ENCODE results near the gene SMCHD1. TPM values are rescaled to one million over a fixed set of nuclear protein-coding genes. Genes with fewer than 3 reads are reported as not detected.
A peak's percentile ranks its signal among the peaks of the same experiment; 100 is the strongest.

SMCHD1 gene
- total and polyA plus RNA-seq, 10 of the 15 experiments (the other 5 are each of a cell fraction or from before 2014, with no cell fraction given) = 6.0 to 110 (median 48.0) TPM

- ChIA-PET CTCF (interaction anchor here (0.8 to 0.9 kb wide), 2 partner anchors 8 to 477 kb away, joined by 3 read pairs; no protein-coding TSS in a partner anchor), RAD21 (ENCODE audit: unreplicated experiment) (interaction anchor here (1.2 to 1.3 kb wide), 2 partner anchors 9 to 22 kb away, joined by 3 to 5 read pairs; no protein-coding TSS in a partner anchor), POLR2A (no interaction called here), SMC1A (ENCODE audit: uncharacterized antibody, unreplicated experiment) (interaction anchor here (0.9 to 1.7 kb wide), 5 partner anchors 9 to 22 kb away, joined by 3 to 7 read pairs (median 5); no protein-coding TSS in a partner anchor)
- Histone ChIP-seq H3K9me3 (replicated peaks; ENCODE audit: control insufficient read depth, insufficient read depth, low read length) (no peaks in the 10 kb centered on the region), H3K36me3 (ENCODE audit: control insufficient read depth in 2 of 2, insufficient read depth in 2 of 2, low read length in 1 of 2) (no peaks in the 10 kb centered on the region), H3K4me3 (no peak overlapping the region), H3K4me2 (ENCODE audit: control insufficient read depth, insufficient read depth) (no peak overlapping the region), H3K27me3 (replicated peaks in 1 of 2; ENCODE audit: control insufficient read depth in 2 of 2, insufficient read depth in 2 of 2, low read length in 1 of 2) (no peaks in the 10 kb centered on the region), H3K9ac (ENCODE audit: control insufficient read depth, insufficient read depth, low read length) (no peak overlapping the region), H3K4me1 (ENCODE audit: control insufficient read depth, insufficient read depth, low read length) (no peaks in the 10 kb centered on the region), H2AFZ (ENCODE audit: control insufficient read depth, low read depth, low read length) (no peak overlapping the region), H3K27ac (ENCODE audit: control insufficient read depth, insufficient read depth) (no peak overlapping the region), H4K20me1 (ENCODE audit: control insufficient read depth, insufficient read depth) (no peaks in the 10 kb centered on the region), H3K79me2 (ENCODE audit: control insufficient read depth, insufficient read depth, low read length) (no peaks in the 10 kb centered on the region)
- DNase-seq (ENCODE audit: low read depth, low spot score) (no peak), ATAC-seq (peak; percentile 69), FAIRE-seq (no peak)
- intact Hi-C loops (cut with micrococcal nuclease; ENCODE audit: unreplicated experiment) = no loop called here
- WGBS (ENCODE audit: insufficient coverage, insufficient replicate concordance, low lambda C conversion rate, missing lambda C conversion rate) = 89% methylated on average over 1 of the region's 1 CpG
- TF ChIP-seq CREB1 (IDR thresholded peaks at IDR 0.05; ENCODE audit: low read depth) (peak; percentile 55; the same call in 1 of the 2 replicates), CREM (IDR thresholded peaks at IDR 0.05; ENCODE audit: low read depth) (no peak), MXI1 (IDR thresholded peaks at IDR 0.05; ENCODE audit: low read depth, low read length) (no peak), YBX1 (IDR thresholded peaks at IDR 0.05) (no peak), JUNB (IDR thresholded peaks at IDR 0.05) (0 out of 2 replicates have a peak, but pooled peaks have one; percentile 23)
- in situ Hi-C loops (cut with MboI) = no loop called here
- BruUV-seq (replicated peaks) = no TSS peak
These were observed 27.7 kb upstream of the SMCHD1 start for GRCh38 chr18:2627821-2628276.

- 65% methylated on average over 2 of the region's 2 CpGs for WGBS (ENCODE audit: insufficient coverage, insufficient replicate concordance, low lambda C conversion rate, missing lambda C conversion rate)
- H3K9ac ChIP-seq (ENCODE audit: control insufficient read depth, insufficient read depth, low read length) = no peak overlapping the region
- POLR2A ChIA-PET = no interaction called here
- DNase-seq (ENCODE audit: low read depth, low spot score) = no peak
- H3K36me3 ChIP-seq (ENCODE audit: control insufficient read depth in 2 of 2, insufficient read depth in 2 of 2, low read length in 1 of 2) = no peaks in the 10 kb centered on the region
- H2AFZ ChIP-seq (ENCODE audit: control insufficient read depth, low read depth, low read length) = no peak overlapping the region
- H3K4me2 ChIP-seq (ENCODE audit: control insufficient read depth, insufficient read depth) = no peak overlapping the region
- TF ChIP-seq HDGF (IDR thresholded peaks at IDR 0.05) (no peak), NFIC (IDR thresholded peaks at IDR 0.05; ENCODE audit: low read depth, low read length) (no peak), NFXL1 (IDR thresholded peaks at IDR 0.05; ENCODE audit: borderline replicate concordance) (no peak)
- intact Hi-C loops (cut with micrococcal nuclease; ENCODE audit: unreplicated experiment) = no loop called here
- BruUV-seq (replicated peaks) = no TSS peak
- in situ Hi-C loops (cut with MboI) = no loop called here
- CTCF ChIA-PET = no interaction called here
- H3K27me3 ChIP-seq (replicated peaks in 1 of 2; ENCODE audit: control insufficient read depth in 2 of 2, insufficient read depth in 2 of 2, low read length in 1 of 2) = no peaks in the 10 kb centered on the region
- no peaks in the 10 kb centered on the region for H3K4me1 ChIP-seq (ENCODE audit: control insufficient read depth, insufficient read depth, low read length)
- FAIRE-seq = no peak
- no peaks in the 10 kb centered on the region for H3K9me3 ChIP-seq (replicated peaks; ENCODE audit: control insufficient read depth, insufficient read depth, low read length)
- no peaks in the 10 kb centered on the region for H3K79me2 ChIP-seq (ENCODE audit: control insufficient read depth, insufficient read depth, low read length)
- H3K4me3 ChIP-seq = no peak overlapping the region
- SMC1A ChIA-PET (ENCODE audit: uncharacterized antibody, unreplicated experiment) = no interaction called here
- H3K27ac ChIP-seq (ENCODE audit: control insufficient read depth, insufficient read depth) = no peak overlapping the region
- RAD21 ChIA-PET (ENCODE audit: unreplicated experiment) = no interaction called here
- no peak for ATAC-seq
- no peaks in the 10 kb centered on the region for H4K20me1 ChIP-seq (ENCODE audit: control insufficient read depth, insufficient read depth)
These were observed 26.5 kb upstream of the SMCHD1 start for GRCh38 chr18:2629003-2629402.
